ENCODE measurements around the gene HEBP1.

The HEBP1 gene

GRCh38 chr12:12941450-12942350, 58.4 kb downstream of the HEBP1 start:
- H3K27me3 ChIP-seq, result no peaks in the 10 kb centered on the region
- H3K4me2 ChIP-seq, result no peak overlapping the region
- H3K9me3 ChIP-seq (replicated peaks in 1 of 11), result no peaks in the 10 kb centered on the region
- no peaks in the 10 kb centered on the region for H3K36me3 ChIP-seq
- no peak for TF ChIP-seq Cebpa-rat (IDR thresholded peaks at IDR 0.05)
- H3K4me3 ChIP-seq, result no peak overlapping the region
- no peaks in the 10 kb centered on the region for H3K4me1 ChIP-seq
- no peak overlapping the region for H3K27ac ChIP-seq
- H3K9ac ChIP-seq, result no peak overlapping the region
- no peaks in the 10 kb centered on the region for H4K20me1 ChIP-seq

- no peak overlapping the region for H3K27ac ChIP-seq
- no peaks in the 10 kb centered on the region for H3K4me1 ChIP-seq
- TF ChIP-seq Cebpa-rat (IDR thresholded peaks at IDR 0.05), result no peak
- H3K9me3 ChIP-seq (replicated peaks in 1 of 11), result no peaks in the 10 kb centered on the region
- H3K36me3 ChIP-seq, result no peaks in the 10 kb centered on the region
- H4K20me1 ChIP-seq, result no peaks in the 10 kb centered on the region
- no peak overlapping the region for H3K4me2 ChIP-seq
- H3K4me3 ChIP-seq, result no peak overlapping the region
- H3K9ac ChIP-seq, result no peak overlapping the region
- H3K27me3 ChIP-seq, result no peaks in the 10 kb centered on the region
Measured at GRCh38 chr12:12939888-12940287, 60.2 kb downstream of the HEBP1 start.

GRCh38 chr12:12938541-12938940, 61.5 kb downstream of the HEBP1 start:
- Histone ChIP-seq H3K4me2 (no peak overlapping the region), H3K4me1 (no peaks in the 10 kb centered on the region), H3K27me3 (no peaks in the 10 kb centered on the region), H4K20me1 (no peaks in the 10 kb centered on the region), H3K9me3 (replicated peaks in 1 of 11) (no peaks in the 10 kb centered on the region), H3K9ac (no peak overlapping the region), H3K36me3 (no peaks in the 10 kb centered on the region), H3K4me3 (no peak overlapping the region), H3K27ac (no peak overlapping the region)
- TF ChIP-seq Cebpa-rat (IDR thresholded peaks at IDR 0.05), result no peak

GRCh38 chr12:12936983-12937491, 63.0 kb downstream of the HEBP1 start:
- Histone ChIP-seq H3K9me3 (replicated peaks in 1 of 11) (no peaks in the 10 kb centered on the region), H3K36me3 (no peaks in the 10 kb centered on the region), H3K4me1 (no peaks in the 10 kb centered on the region), H3K4me3 (no peak overlapping the region), H3K27me3 (no peaks in the 10 kb centered on the region), H3K9ac (no peak overlapping the region), H3K27ac (no peak overlapping the region), H3K4me2 (no peak overlapping the region), H4K20me1 (no peaks in the 10 kb centered on the region)
- no peak for TF ChIP-seq Cebpa-rat (IDR thresholded peaks at IDR 0.05)

- no peak for TF ChIP-seq Cebpa-rat (IDR thresholded peaks at IDR 0.05)
- Histone ChIP-seq H3K27me3 (no peaks in the 10 kb centered on the region), H3K9me3 (replicated peaks in 1 of 11) (no peaks in the 10 kb centered on the region)
Measured at GRCh38 chr12:12934556-12934955, 65.5 kb downstream of the HEBP1 start.

GRCh38 chr12:12933742-12934141, 66.3 kb downstream of the HEBP1 start:
- Histone ChIP-seq H3K4me2 (no peak overlapping the region), H3K27me3 (no peaks in the 10 kb centered on the region), H3K27ac (no peak overlapping the region), H3K4me3 (no peak overlapping the region), H3K4me1 (peaks cover 0 to 5% (median 0%) of the 10 kb centered on the region in 10 experiments; a peak in 2 of 20 replicates), H3K9me3 (replicated peaks in 1 of 11) (no peaks in the 10 kb centered on the region), H3K9ac (no peak overlapping the region), H4K20me1 (no peaks in the 10 kb centered on the region), H3K36me3 (no peaks in the 10 kb centered on the region)
- no peak for TF ChIP-seq Cebpa-rat (IDR thresholded peaks at IDR 0.05)

More at GRCh38 chr12:12934556-12934955, 65.5 kb downstream of the HEBP1 start:
- Histone ChIP-seq H3K4me1 (peaks cover 0 to 5% (median 0%) of the 10 kb centered on the region in 10 experiments; a peak in 2 of 20 replicates), H3K4me3 (no peak overlapping the region), H3K9ac (no peak overlapping the region), H3K36me3 (no peaks in the 10 kb centered on the region), H4K20me1 (no peaks in the 10 kb centered on the region), H3K4me2 (no peak overlapping the region), H3K27ac (no peak overlapping the region)

- peaks cover 0 to 12% (median 8%) of the 10 kb centered on the region in 11 experiments; a peak in 10 of 22 replicates for H3K9me3 ChIP-seq (replicated peaks in 1 of 11)
- H3K27me3 ChIP-seq, result no peaks in the 10 kb centered on the region
- H3K9ac ChIP-seq, result no peak overlapping the region
- TF ChIP-seq Cebpa-rat (IDR thresholded peaks at IDR 0.05), result no peak
- peaks cover 0 to 5% (median 0%) of the 10 kb centered on the region in 10 experiments; a peak in 2 of 20 replicates for H3K4me1 ChIP-seq
- H3K4me3 ChIP-seq, result no peak overlapping the region
- no peaks in the 10 kb centered on the region for H4K20me1 ChIP-seq
- no peak overlapping the region for H3K4me2 ChIP-seq
- no peak overlapping the region for H3K27ac ChIP-seq
- no peaks in the 10 kb centered on the region for H3K36me3 ChIP-seq
Measured at GRCh38 chr12:12930633-12931219, 69.3 kb downstream of the HEBP1 start.

- Histone ChIP-seq H3K4me2 (no peak overlapping the region), H3K9me3 (replicated peaks in 1 of 11) (peaks cover 0 to 12% (median 8%) of the 10 kb centered on the region in 11 experiments; a peak in 10 of 22 replicates), H3K36me3 (no peaks in the 10 kb centered on the region), H4K20me1 (no peaks in the 10 kb centered on the region), H3K27ac (no peak overlapping the region), H3K9ac (no peak overlapping the region), H3K27me3 (no peaks in the 10 kb centered on the region), H3K4me3 (no peak overlapping the region), H3K4me1 (peaks cover 0 to 5% (median 0%) of the 10 kb centered on the region in 10 experiments; a peak in 2 of 20 replicates)
- TF ChIP-seq Cebpa-rat (IDR thresholded peaks at IDR 0.05), result no peak
Measured at GRCh38 chr12:12929696-12930095, 70.4 kb downstream of the HEBP1 start.

GRCh38 chr12:12927211-12928079, 72.6 kb downstream of the HEBP1 start:
- no peak overlapping the region for H3K9ac ChIP-seq
- peaks cover 0 to 18% (median 8%) of the 10 kb centered on the region in 11 experiments; a peak in 13 of 22 replicates for H3K9me3 ChIP-seq (replicated peaks in 1 of 11)
- no peaks in the 10 kb centered on the region for H3K36me3 ChIP-seq
- peaks cover 0 to 7% (median 2%) of the 10 kb centered on the region in 10 experiments; a peak in 11 of 20 replicates for H3K4me1 ChIP-seq
- TF ChIP-seq Cebpa-rat (IDR thresholded peaks at IDR 0.05), result no peak
- no peaks in the 10 kb centered on the region for H4K20me1 ChIP-seq
- H3K27me3 ChIP-seq, result no peaks in the 10 kb centered on the region
- H3K4me2 ChIP-seq, result no peak overlapping the region
- H3K4me3 ChIP-seq, result no peak overlapping the region
- H3K27ac ChIP-seq, result no peak overlapping the region

Data from BLaER1 treated with 17β-estradiol and CSF1 and Interleukin-3, amounts not matched to agents 10 nM and 100 nM (cell line).